Keratinocyte (primary cell): ENCODE results near the gene COL20A1. TPM values are rescaled to one million over a fixed set of nuclear protein-coding genes. Genes with fewer than 3 reads are reported as not detected.

ENCODE experiments used
- DNase-seq: peaks from one replicate; pipeline ENCODE4 v3.0.0-alpha.2; 2011; ENCODE audit warnings: low read depth, missing footprints, low spot score
- FAIRE-seq: peaks from 2 replicates; lab custom pipeline; 2011; peaks lifted over from hg19 to GRCh38; lab: Jason Lieb, UNC
- H2AFZ ChIP-seq: 2 replicates; pipeline ENCODE4 v1.6.0; 2012; ENCODE audit warnings: low read length, control low read depth, inconsistent platforms; ENCODE audit not compliant: control insufficient read depth
- H3K27ac ChIP-seq: 2 replicates; pipeline ENCODE4 v1.5.1; 2011; ENCODE audit warnings: low read length; ENCODE audit not compliant: control insufficient read depth, insufficient read depth
- H3K27me3 ChIP-seq: 3 replicates; pipeline ENCODE4 v1.6.0; 2011; ENCODE audit warnings: low read length; ENCODE audit not compliant: control insufficient read depth, insufficient read depth; ENCODE audit errors: extremely low read depth
- H3K36me3 ChIP-seq, 2 experiments: 2 replicates in 1 of 2; 3 replicates in 1 of 2; pipeline ENCODE4 v1.5.1; 2011; ENCODE audit warnings: low read length in 2 of 2, mild to moderate bottlenecking in 1 of 2; ENCODE audit not compliant: control insufficient read depth in 2 of 2, insufficient read depth in 2 of 2; ENCODE audit errors: extremely low read depth in 1 of 2
- H3K4me1 ChIP-seq: 3 replicates; pipeline ENCODE4 v1.5.1; 2011; ENCODE audit warnings: low read length; ENCODE audit not compliant: control insufficient read depth, insufficient read depth; ENCODE audit errors: extremely low read depth
- H3K4me2 ChIP-seq: 3 replicates; pipeline ENCODE4 v1.6.0; 2011; ENCODE audit warnings: low read depth, low read length; ENCODE audit not compliant: control insufficient read depth, insufficient read depth; ENCODE audit errors: extremely low read depth
- H3K4me3 ChIP-seq, 3 experiments: fragments of 200-600 bp in 1 of 3; sonication (generic) in 1 of 3; 2 replicates in 2 of 3; 3 replicates in 1 of 3; pipeline ENCODE4 v1.5.1; 2011 to 2016; ENCODE audit warnings: low read length in 3 of 3, mild to moderate bottlenecking in 3 of 3, control low read depth in 2 of 3, inconsistent platforms in 1 of 3, low read depth in 1 of 3, mixed read lengths in 1 of 3, mixed run types in 1 of 3, moderate library complexity in 1 of 3; ENCODE audit not compliant: control insufficient read depth in 2 of 3, insufficient read depth in 2 of 3; ENCODE audit errors: extremely low read depth in 1 of 3
- H3K79me2 ChIP-seq: 2 replicates; pipeline ENCODE4 v1.6.0; 2012; ENCODE audit warnings: low read length; ENCODE audit not compliant: control insufficient read depth, insufficient read depth
- H3K9ac ChIP-seq: 3 replicates; pipeline ENCODE4 v1.6.0; 2011; ENCODE audit warnings: low read length; ENCODE audit not compliant: control insufficient read depth, insufficient read depth; ENCODE audit errors: extremely low read depth
- H3K9me1 ChIP-seq: 3 replicates; pipeline ENCODE4 v1.6.0; 2011; ENCODE audit warnings: low read length; ENCODE audit not compliant: control insufficient read depth, insufficient read depth; ENCODE audit errors: extremely low read depth
- H3K9me3 ChIP-seq: 2 replicates; pipeline ENCODE4 v1.5.1; 2012; ENCODE audit warnings: low read depth, low read length; ENCODE audit not compliant: control insufficient read depth
- H4K20me1 ChIP-seq: 3 replicates; pipeline ENCODE4 v1.6.0; 2011; ENCODE audit warnings: low read length; ENCODE audit not compliant: control insufficient read depth, insufficient read depth; ENCODE audit errors: extremely low read depth
- CTCF ChIP-seq, 3 experiments: IDR thresholded peaks in 1 of 3; conservative IDR thresholded peaks in 1 of 3; optimal IDR thresholded peaks in 1 of 3; 2 replicates in 2 of 3; 3 replicates in 1 of 3; pipeline versions ENCODE3 to v1.5.1; 2011; ENCODE audit warnings: low read length in 3 of 3, mild to moderate bottlenecking in 3 of 3, moderate library complexity in 2 of 3, control low read depth in 1 of 3, inconsistent platforms in 1 of 3; ENCODE audit not compliant: insufficient read depth in 2 of 3; ENCODE audit errors: extremely low read depth in 1 of 3
- EZH2 ChIP-seq: IDR thresholded peaks from one replicate; pipeline ENCODE4 v1.6.1; 2012; ENCODE audit warnings: inconsistent platforms, mild to moderate bottlenecking, low read length, moderate library complexity
- dilution Hi-C: fragments of 300-500 bp; cut with MboI; formaldehyde crosslinking; loops from one replicate; pipeline ENCODE4 v1.7.0; 2020; ENCODE audit warnings: low sequenced_read_pairs; ENCODE audit not compliant: extremely low pct_ligation_motif_present
- polyA plus RNA-seq, 5 experiments: library from polyadenylated mRNA; depleted of rRNA in 3 of 5; stranded (reverse) in 3 of 5; stranded (forward) in 1 of 5; unstranded in 1 of 5; fragments of >200 nt; gene quantifications; 1 replicate in 1 of 5; 2 replicates in 3 of 5; 3 replicates in 1 of 5; pipeline versions ENCODE4 v1.2.1 to v1.2.3, GENCODE V29; 2011 to 2012; ENCODE audit warnings: missing spikeins in 2 of 5, low read depth in 1 of 5, low replicate concordance in 1 of 5

Gene COL20A1
- polyA plus RNA-seq, 1 donor (not counting 4 experiments of a cell fraction or from before 2014, with no cell fraction given) = not detected

GRCh38 chr20:63312690-63313348, 19.8 kb downstream of the COL20A1 start:
- Histone ChIP-seq H3K9me3 (no peaks in the 10 kb centered on the region), H3K9me1 (no peaks in the 10 kb centered on the region), H3K4me3 (no peak overlapping the region), H3K9ac (no peak overlapping the region), H3K4me1 (no peaks in the 10 kb centered on the region), H4K20me1 (no peaks in the 10 kb centered on the region), H2AFZ (no peak overlapping the region), H3K36me3 (no peaks in the 10 kb centered on the region), H3K4me2 (no peak overlapping the region), H3K27me3 (peaks cover 13% of the 10 kb centered on the region), H3K79me2 (no peaks in the 10 kb centered on the region), H3K27ac (no peak overlapping the region)
- DNase-seq (no peak), FAIRE-seq (no peak)
- TF ChIP-seq EZH2 = no peak
- no peak for TF ChIP-seq CTCF (optimal IDR thresholded peaks at IDR 0.05 in 1 of 3, IDR thresholded peaks at IDR 0.05 in 1 of 3, conservative IDR thresholded peaks at IDR 0.05 in 1 of 3; ENCODE audit: extremely low read depth in 1 of 3, insufficient read depth in 2 of 3, low read length in 3 of 3)
- dilution Hi-C loops = no loop called here

GRCh38 chr20:63313349-63314014, 20.5 kb downstream of the COL20A1 start:
- dilution Hi-C loops = no loop called here
- Histone ChIP-seq H3K4me2 (no peak overlapping the region), H3K79me2 (no peaks in the 10 kb centered on the region), H3K27ac (no peak overlapping the region), H2AFZ (no peak overlapping the region), H4K20me1 (no peaks in the 10 kb centered on the region), H3K36me3 (no peaks in the 10 kb centered on the region), H3K9me1 (no peaks in the 10 kb centered on the region), H3K9ac (no peak overlapping the region), H3K9me3 (no peaks in the 10 kb centered on the region), H3K4me3 (no peak overlapping the region), H3K27me3 (peaks cover 13% of the 10 kb centered on the region), H3K4me1 (no peaks in the 10 kb centered on the region)
- TF ChIP-seq CTCF (optimal IDR thresholded peaks at IDR 0.05 in 1 of 3, IDR thresholded peaks at IDR 0.05 in 1 of 3, conservative IDR thresholded peaks at IDR 0.05 in 1 of 3; ENCODE audit: extremely low read depth in 1 of 3, insufficient read depth in 2 of 3, low read length in 3 of 3) = no peak
- TF ChIP-seq EZH2 = no peak
- no peak for DNase-seq
- FAIRE-seq = no peak
